HFFc6 (cell line): ENCODE data around the gene F10. TPM values are rescaled to one million over a fixed set of nuclear protein-coding genes. Genes with fewer than 3 reads are reported as not detected.
A peak's percentile ranks its signal among the peaks of the same experiment; 100 is the strongest.

Experiments used
- DNase-seq: peaks from one replicate; pipeline ENCODE4 v3.0.0-alpha.2; 2018
- H3K27ac Mint-ChIP-seq: 2 replicates; pipeline ENCODE4 v1.8.0; 2020; ENCODE audit warnings: mild to moderate bottlenecking, mixed read lengths
- H3K27me3 Mint-ChIP-seq: 2 replicates; pipeline ENCODE4 v1.8.0; 2021; ENCODE audit warnings: mild to moderate bottlenecking, moderate library complexity, mixed read lengths; ENCODE audit not compliant: insufficient read depth
- H3K36me3 Mint-ChIP-seq: 2 replicates; pipeline ENCODE4 v1.8.0; 2021; ENCODE audit warnings: low read depth, mixed read lengths
- H3K4me1 Mint-ChIP-seq: 2 replicates; pipeline ENCODE4 v1.8.0; 2020; ENCODE audit warnings: low read depth, mixed read lengths
- H3K4me3 Mint-ChIP-seq: 2 replicates; pipeline ENCODE4 v1.8.0; 2020; ENCODE audit warnings: mild to moderate bottlenecking, moderate library complexity, mixed read lengths
- H3K9me3 Mint-ChIP-seq: 2 replicates; pipeline ENCODE4 v1.8.0; 2020; ENCODE audit warnings: mild to moderate bottlenecking, mixed read lengths
- total RNA-seq, 6 experiments: library from RNA; stranded (reverse); fragmentation: NEBNext Ultra II Directional; extraction: Animal tissue kit (Norgen Biotek cat#: 25700); gene quantifications; 2 replicates in 1 of 6; 3 replicates in 5 of 6; pipeline ENCODE4 v1.2.3, GENCODE V29; 2021
- TF ChIP-seq, protein P1 (sequence below): fragments of 200-600 bp; sonication (generic); IDR thresholded peaks from 2 replicates; pipeline ENCODE4 v1.5.0; 2021; ENCODE audit warnings: antibody characterized with exemption, mild to moderate bottlenecking

Gene F10
- total RNA-seq, 6 experiments from 2014 or later, result 10.2 to 21.3 (median 10.8) TPM

DNA sequence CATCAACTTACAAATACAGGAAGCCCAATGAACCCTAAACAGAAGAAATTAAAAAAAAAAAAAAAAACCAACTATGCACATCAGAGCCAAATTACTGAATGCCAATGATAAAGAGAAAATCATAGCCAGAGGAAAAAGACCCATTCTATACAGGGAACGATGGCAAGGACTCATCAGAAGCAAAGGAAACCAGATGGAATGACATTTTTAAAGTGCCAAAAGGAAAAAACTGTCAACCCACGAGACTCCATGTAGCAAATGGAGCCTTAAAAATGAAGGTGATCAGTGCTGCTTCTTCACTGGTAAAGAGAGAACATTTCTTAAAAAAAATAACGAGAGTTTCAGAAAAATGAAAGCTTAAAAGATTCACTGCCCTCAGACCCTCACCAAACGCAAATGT, 67.6 kb downstream of the F10 start:
- Mint-ChIP-seq H3K9me3 (peaks cover 26% of the 10 kb centered on the region), H3K4me1 (peaks cover 80% of the 10 kb centered on the region), H3K4me3 (no peak overlapping the region), H3K27me3 (peaks cover 4% of the 10 kb centered on the region), H3K27ac (peak overlapping the region; percentile 54; the same call in 1 of the 2 replicates), H3K36me3 (peaks cover 72% of the 10 kb centered on the region)
- TF ChIP-seq, protein P1, sequence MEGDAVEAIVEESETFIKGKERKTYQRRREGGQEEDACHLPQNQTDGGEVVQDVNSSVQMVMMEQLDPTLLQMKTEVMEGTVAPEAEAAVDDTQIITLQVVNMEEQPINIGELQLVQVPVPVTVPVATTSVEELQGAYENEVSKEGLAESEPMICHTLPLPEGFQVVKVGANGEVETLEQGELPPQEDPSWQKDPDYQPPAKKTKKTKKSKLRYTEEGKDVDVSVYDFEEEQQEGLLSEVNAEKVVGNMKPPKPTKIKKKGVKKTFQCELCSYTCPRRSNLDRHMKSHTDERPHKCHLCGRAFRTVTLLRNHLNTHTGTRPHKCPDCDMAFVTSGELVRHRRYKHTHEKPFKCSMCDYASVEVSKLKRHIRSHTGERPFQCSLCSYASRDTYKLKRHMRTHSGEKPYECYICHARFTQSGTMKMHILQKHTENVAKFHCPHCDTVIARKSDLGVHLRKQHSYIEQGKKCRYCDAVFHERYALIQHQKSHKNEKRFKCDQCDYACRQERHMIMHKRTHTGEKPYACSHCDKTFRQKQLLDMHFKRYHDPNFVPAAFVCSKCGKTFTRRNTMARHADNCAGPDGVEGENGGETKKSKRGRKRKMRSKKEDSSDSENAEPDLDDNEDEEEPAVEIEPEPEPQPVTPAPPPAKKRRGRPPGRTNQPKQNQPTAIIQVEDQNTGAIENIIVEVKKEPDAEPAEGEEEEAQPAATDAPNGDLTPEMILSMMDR, result no peak
- no peak for DNase-seq

DNA sequence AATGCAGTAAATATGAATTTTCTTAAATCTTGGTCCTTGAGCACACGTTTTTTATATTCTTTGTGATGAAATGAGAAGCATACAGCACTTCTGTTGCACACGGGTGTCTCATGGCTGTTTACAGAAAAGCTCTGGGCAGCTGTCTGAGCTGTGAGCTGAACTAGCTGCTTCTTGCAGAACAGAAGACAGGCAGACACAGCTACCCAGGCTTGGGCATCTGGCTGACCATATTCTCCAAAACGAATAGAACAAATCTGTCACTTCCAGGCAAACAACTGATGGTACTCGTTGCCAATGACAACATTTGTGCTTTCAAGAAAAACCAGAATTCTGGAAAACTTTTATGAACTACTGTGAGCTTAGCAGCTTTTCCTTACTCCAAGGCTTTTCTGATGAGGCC, 69.7 kb downstream of the F10 start:
- H3K9me3 Mint-ChIP-seq, result peaks cover 21% of the 10 kb centered on the region
- peak overlapping the region; percentile 72; the same call in 1 of the 2 replicates for H3K27ac Mint-ChIP-seq
- TF ChIP-seq, protein P1, result no peak
- peaks cover 59% of the 10 kb centered on the region for H3K4me1 Mint-ChIP-seq
- H3K4me3 Mint-ChIP-seq, result no peak overlapping the region
- peaks cover 68% of the 10 kb centered on the region for H3K36me3 Mint-ChIP-seq
- DNase-seq, result no peak
- H3K27me3 Mint-ChIP-seq, result peaks cover 2% of the 10 kb centered on the region

DNA sequence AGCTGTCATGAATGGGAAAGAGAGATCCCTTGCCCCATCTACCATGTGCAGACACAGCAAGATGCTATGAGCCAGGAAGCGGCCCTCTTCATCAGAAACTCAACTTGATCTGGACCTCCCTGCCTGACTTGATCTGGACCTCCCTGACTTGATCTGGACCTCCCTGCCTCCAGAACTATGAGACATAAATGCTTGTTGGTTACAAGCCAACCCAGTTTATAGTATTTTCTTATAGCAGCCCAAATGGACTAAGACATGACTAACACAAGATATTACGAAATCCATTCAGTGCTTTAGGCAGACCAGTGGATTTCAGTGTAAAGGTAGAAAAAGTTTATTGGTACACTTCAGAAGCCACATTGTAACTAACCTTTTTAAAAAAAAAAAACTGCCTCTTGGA, 70.3 kb downstream of the F10 start:
- Mint-ChIP-seq H3K4me3 (no peak overlapping the region; the same call in 1 of the 2 replicates), H3K9me3 (peaks cover 17% of the 10 kb centered on the region), H3K27ac (peak overlapping the region; percentile 72), H3K27me3 (no peaks in the 10 kb centered on the region; the same call in none of the 2 replicates), H3K4me1 (peaks cover 53% of the 10 kb centered on the region), H3K36me3 (peaks cover 68% of the 10 kb centered on the region)
- TF ChIP-seq, protein P1, result no peak
- peak; percentile 81 for DNase-seq

DNA sequence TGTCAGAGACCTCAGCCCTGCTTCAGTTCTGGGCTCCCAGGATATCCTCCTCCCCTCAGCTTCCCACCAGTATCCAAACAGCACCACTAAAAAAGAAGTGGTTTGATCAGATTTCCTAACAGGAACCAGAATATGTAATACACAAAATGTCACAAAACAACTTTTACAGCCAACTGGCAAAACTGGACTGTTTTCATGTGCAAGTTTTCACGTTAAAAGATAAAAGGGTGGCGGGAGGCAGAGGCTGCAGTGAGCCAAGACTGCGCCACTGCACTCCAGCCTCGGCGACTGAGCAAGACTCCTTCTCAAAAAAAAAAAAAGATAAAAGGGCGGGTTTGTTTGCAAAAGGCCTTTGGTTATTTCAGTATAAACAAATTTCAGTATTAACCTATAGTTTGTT, 72.8 kb downstream of the F10 start:
- H3K27ac Mint-ChIP-seq, result no peak overlapping the region
- H3K4me1 Mint-ChIP-seq, result peaks cover 43% of the 10 kb centered on the region
- H3K27me3 Mint-ChIP-seq, result no peaks in the 10 kb centered on the region; the same call in 1 of the 2 replicates
- TF ChIP-seq, protein P1, result no peak
- DNase-seq, result no peak
- no peak overlapping the region for H3K4me3 Mint-ChIP-seq
- peaks cover 54% of the 10 kb centered on the region for H3K36me3 Mint-ChIP-seq
- H3K9me3 Mint-ChIP-seq, result no peaks in the 10 kb centered on the region; the same call in 1 of the 2 replicates

DNA sequence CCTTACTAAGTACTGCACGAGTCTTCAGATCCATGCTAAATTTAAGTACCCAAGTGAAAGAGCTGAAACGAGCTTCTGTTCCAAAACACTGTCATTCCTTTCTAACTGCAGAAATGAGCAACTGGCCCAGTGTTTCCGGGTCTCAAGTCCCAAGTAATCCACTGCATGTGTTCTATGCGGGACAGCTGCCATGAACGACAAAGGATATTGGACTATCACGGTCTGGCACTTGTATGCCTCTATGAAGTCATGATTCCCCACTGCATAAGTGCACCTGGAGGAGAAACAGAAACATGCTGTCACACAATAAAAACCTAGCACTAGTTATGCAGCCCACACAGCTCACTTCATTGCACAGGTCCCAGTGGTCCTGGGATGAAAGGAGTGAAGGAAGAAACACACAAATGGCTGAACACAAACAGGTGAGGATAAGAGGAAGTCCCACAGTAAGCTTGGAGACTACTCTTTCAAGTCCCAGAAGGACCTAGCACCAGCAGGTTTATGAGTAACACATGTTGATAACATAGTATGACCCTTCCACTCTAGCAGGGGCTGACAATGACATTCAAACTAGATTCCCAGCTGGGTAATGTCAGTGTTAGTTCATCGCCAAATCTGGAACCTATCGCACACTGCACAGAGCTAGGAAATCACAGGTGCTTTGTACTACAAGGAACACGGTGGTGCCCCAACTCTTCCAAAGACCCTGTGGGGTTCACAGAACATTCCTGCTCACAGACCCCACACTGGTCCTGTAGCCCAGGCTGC, 74.6 kb downstream of the F10 start:
- H3K36me3 Mint-ChIP-seq, result peaks cover 55% of the 10 kb centered on the region
- no peak overlapping the region for H3K27ac Mint-ChIP-seq
- no peaks in the 10 kb centered on the region; the same call in 1 of the 2 replicates for H3K27me3 Mint-ChIP-seq

More for the DNA sequence above, 74.6 kb downstream of the F10 start:
- DNase-seq, result no peak
- H3K4me1 Mint-ChIP-seq, result peaks cover 42% of the 10 kb centered on the region
- H3K9me3 Mint-ChIP-seq, result no peaks in the 10 kb centered on the region; the same call in 1 of the 2 replicates
- no peak overlapping the region for H3K4me3 Mint-ChIP-seq
- TF ChIP-seq, protein P1, result no peak

Other genes starting within 250 kb of the F10 start
- not detected for gene MCF2L, start 153.6 kb upstream of the F10 start, total RNA-seq
- not detected for gene F7, start 17.0 kb upstream of the F10 start, total RNA-seq
- not detected for gene PROZ, start 35.8 kb downstream of the F10 start, total RNA-seq
- 10 to 100 TPM; 59.1 to 72.5 (median 68.3) TPM for gene PCID2, start 85.9 kb downstream of the F10 start, total RNA-seq
- gene CUL4A, start 86.8 kb downstream of the F10 start, total RNA-seq, result 100 to 1,000 TPM in 2 of 6 experiments, 10 to 100 TPM in 4; 90.5 to 104 (median 97.0) TPM
- 100 to 1,000 TPM; 215 to 255 (median 247) TPM for gene LAMP1, start 174.4 kb downstream of the F10 start, total RNA-seq
- gene GRTP1, start 241.3 kb downstream of the F10 start, total RNA-seq, result under 1 TPM in 3 of 6 experiments, not detected in 3; 0.23 to 0.34 (median 0.30) TPM